OCI-LY1 (cell line): ENCODE measurements around the gene CH25H.

Experiments used
- H2AFZ ChIP-seq: fragments of 200-600 bp; sonication (generic), shearing (Covaris generic); 2 replicates; pipeline ENCODE4 v1.6.0; 2014; ENCODE audit warnings: antibody characterized with exemption, mild to moderate bottlenecking, low read length
- H3F3A ChIP-seq: fragments of 200-600 bp; sonication (generic), shearing (Covaris generic); 2 replicates; pipeline ENCODE4 v1.6.0; 2014; ENCODE audit warnings: mild to moderate bottlenecking, antibody characterized with exemption, low read length, moderate library complexity; ENCODE audit not compliant: insufficient read depth
- H3K27ac ChIP-seq: fragments of 200-600 bp; sonication (generic); 2 replicates; pipeline ENCODE4 v1.5.1; 2014; ENCODE audit warnings: low read length, mixed run types, mild to moderate bottlenecking, low read depth; ENCODE audit not compliant: poor library complexity, severe bottlenecking
- H3K27me3 ChIP-seq: fragments of 200-600 bp; sonication (generic); 2 replicates; pipeline ENCODE4 v1.6.0; 2014; ENCODE audit warnings: antibody characterized with exemption, mild to moderate bottlenecking, low read length, moderate library complexity; ENCODE audit not compliant: insufficient read depth
- H3K36me3 ChIP-seq: fragments of 200-600 bp; sonication (generic); 2 replicates; pipeline ENCODE4 v1.6.1; 2014; ENCODE audit warnings: mild to moderate bottlenecking, antibody characterized with exemption, low read length, moderate library complexity, mixed read lengths; ENCODE audit not compliant: insufficient read depth
- H3K4me1 ChIP-seq: fragments of 200-600 bp; sonication (generic); 2 replicates; pipeline ENCODE4 v1.5.1; 2014; ENCODE audit warnings: mild to moderate bottlenecking, low read length, moderate library complexity; ENCODE audit not compliant: insufficient read depth, severe bottlenecking
- H3K4me2 ChIP-seq: fragments of 200-600 bp; sonication (generic), shearing (Covaris generic); 2 replicates; pipeline ENCODE4 v1.6.1; 2014; ENCODE audit warnings: low read length
- H3K4me3 ChIP-seq: fragments of 200-600 bp; sonication (generic); 2 replicates; pipeline ENCODE4 v1.5.1; 2014; ENCODE audit warnings: low read length, low read depth, mild to moderate bottlenecking, mixed read lengths; ENCODE audit not compliant: poor library complexity, severe bottlenecking
- H3K79me2 ChIP-seq: fragments of 200-600 bp; shearing (Covaris generic); 2 replicates; pipeline ENCODE4 v1.6.1; 2016; ENCODE audit warnings: mixed run types, low read length, mixed read lengths; ENCODE audit not compliant: insufficient read depth
- H3K9ac ChIP-seq: fragments of 200-600 bp; sonication (generic), shearing (Covaris generic); 2 replicates; pipeline ENCODE4 v1.6.1; 2014; ENCODE audit warnings: mild to moderate bottlenecking, low read length, mixed read lengths
- H3K9me2 ChIP-seq: fragments of 200-600 bp; sonication (generic), shearing (Covaris generic); 2 replicates; pipeline ENCODE4 v1.6.1; 2014; ENCODE audit warnings: low read depth, mild to moderate bottlenecking, low read length, mixed read lengths
- H3K9me3 ChIP-seq: fragments of 200-600 bp; shearing (Covaris generic); 2 replicates; pipeline ENCODE4 v1.6.1; 2014; ENCODE audit warnings: low read length, mixed read lengths
- H4K20me1 ChIP-seq: fragments of 200-600 bp; sonication (generic), shearing (Covaris generic); 2 replicates; pipeline ENCODE4 v1.6.0; 2016; ENCODE audit warnings: mild to moderate bottlenecking, low read length; ENCODE audit not compliant: insufficient read depth
- CTCF ChIP-seq: fragments of 200-600 bp; sonication (generic), shearing (Covaris generic); IDR thresholded peaks from 2 replicates; pipeline ENCODE4 v1.5.1; 2017; ENCODE audit warnings: mild to moderate bottlenecking, antibody characterized with exemption, low read length, moderate library complexity, mixed read lengths
- EZH2 ChIP-seq: fragments of 200-600 bp; sonication (generic), shearing (Covaris generic); IDR thresholded peaks from 2 replicates; pipeline ENCODE4 v1.8.0; 2017; ENCODE audit warnings: borderline replicate concordance, mixed run types, mild to moderate bottlenecking, antibody characterized with exemption, low read length, moderate library complexity, mixed read lengths

Gene CH25H

GRCh38 chr10:89214566-89215165 is 7.5 kb upstream of the CH25H start:
- Histone ChIP-seq H3F3A (no peaks in the 10 kb centered on the region), H3K27me3 (no peaks in the 10 kb centered on the region), H3K9ac (no peak overlapping the region), H3K4me3 (no peak overlapping the region), H3K79me2 (no peaks in the 10 kb centered on the region), H3K4me1 (peaks cover 5% of the 10 kb centered on the region), H4K20me1 (no peaks in the 10 kb centered on the region), H3K4me2 (no peak overlapping the region), H3K9me3 (no peaks in the 10 kb centered on the region), H2AFZ (no peak overlapping the region), H3K27ac (no peak overlapping the region), H3K36me3 (no peaks in the 10 kb centered on the region), H3K9me2 (no peaks in the 10 kb centered on the region)
- TF ChIP-seq EZH2 (no peak), CTCF (no peak)

- H3K9me3 ChIP-seq, result no peaks in the 10 kb centered on the region
- no peaks in the 10 kb centered on the region for H4K20me1 ChIP-seq
- H3K27ac ChIP-seq, result no peak overlapping the region
- no peaks in the 10 kb centered on the region for H3K9me2 ChIP-seq
- no peaks in the 10 kb centered on the region for H3K36me3 ChIP-seq
- no peak overlapping the region for H3K4me3 ChIP-seq
- H3K79me2 ChIP-seq, result no peaks in the 10 kb centered on the region
- H3K4me1 ChIP-seq, result peaks cover 5% of the 10 kb centered on the region
- TF ChIP-seq EZH2, result no peak
- TF ChIP-seq CTCF, result peak; percentile 25; the same call in 1 of the 2 replicates
- no peak overlapping the region for H3K9ac ChIP-seq
- H2AFZ ChIP-seq, result no peak overlapping the region
- no peaks in the 10 kb centered on the region for H3F3A ChIP-seq
- H3K27me3 ChIP-seq, result no peaks in the 10 kb centered on the region
- no peak overlapping the region for H3K4me2 ChIP-seq
These were observed 6.2 kb upstream of the CH25H start for GRCh38 chr10:89213191-89213808.

- no peaks in the 10 kb centered on the region for H3K79me2 ChIP-seq
- no peaks in the 10 kb centered on the region for H3K9me3 ChIP-seq
- no peaks in the 10 kb centered on the region for H4K20me1 ChIP-seq
- no peak overlapping the region for H3K9ac ChIP-seq
- H3K4me3 ChIP-seq, result no peak overlapping the region
- H3K27ac ChIP-seq, result no peak overlapping the region
- no peaks in the 10 kb centered on the region for H3K27me3 ChIP-seq
- H2AFZ ChIP-seq, result no peak overlapping the region
- H3K36me3 ChIP-seq, result no peaks in the 10 kb centered on the region
- TF ChIP-seq EZH2 (no peak), CTCF (no peak)
- H3K4me2 ChIP-seq, result no peak overlapping the region
- H3F3A ChIP-seq, result no peaks in the 10 kb centered on the region
- no peaks in the 10 kb centered on the region for H3K4me1 ChIP-seq
- no peaks in the 10 kb centered on the region for H3K9me2 ChIP-seq
These were observed 3.8 kb upstream of the CH25H start for GRCh38 chr10:89210794-89211425.
